GM18511 (cell line): ENCODE measurements around the gene UBA6.

Source experiments
- ATAC-seq: cut with Tn5 transposase; IDR thresholded peaks from one replicate; pipeline ENCODE4 v1.9.1; 2021; ENCODE audit warnings: mild to moderate bottlenecking, moderate library complexity; ENCODE audit not compliant: unreplicated experiment

Gene UBA6

DNA sequence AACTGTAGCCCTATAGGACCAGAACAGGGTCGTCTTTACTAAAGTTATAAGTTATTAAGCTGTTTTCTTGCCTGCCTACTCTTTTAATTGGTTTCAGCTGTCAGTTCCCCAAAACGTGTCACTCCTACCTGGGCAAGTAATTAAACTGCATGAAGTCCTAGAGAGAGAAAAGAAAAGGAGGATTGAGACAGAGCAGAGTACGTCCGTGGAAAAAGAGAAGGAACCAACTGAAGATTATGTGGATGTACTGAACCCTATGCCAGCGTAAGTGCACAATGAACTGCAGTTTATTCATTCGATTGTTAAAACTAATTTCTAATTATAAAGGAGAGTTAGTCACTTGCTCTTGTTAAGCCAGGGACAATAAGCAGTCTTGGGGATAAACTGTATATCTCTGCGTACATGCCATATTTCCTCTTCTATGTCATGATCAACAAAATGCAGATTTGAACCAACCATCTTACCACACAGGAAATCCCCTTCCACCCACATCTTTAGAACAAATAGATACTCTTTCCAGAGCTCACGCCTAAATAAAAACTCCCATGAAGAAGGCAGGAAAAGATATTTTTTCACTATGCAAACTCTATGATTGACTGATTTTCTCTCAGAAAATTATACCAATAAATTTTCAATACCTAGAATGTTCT lies 119.6 kb downstream of the UBA6 start:
- ATAC-seq: peak; percentile 47

DNA sequence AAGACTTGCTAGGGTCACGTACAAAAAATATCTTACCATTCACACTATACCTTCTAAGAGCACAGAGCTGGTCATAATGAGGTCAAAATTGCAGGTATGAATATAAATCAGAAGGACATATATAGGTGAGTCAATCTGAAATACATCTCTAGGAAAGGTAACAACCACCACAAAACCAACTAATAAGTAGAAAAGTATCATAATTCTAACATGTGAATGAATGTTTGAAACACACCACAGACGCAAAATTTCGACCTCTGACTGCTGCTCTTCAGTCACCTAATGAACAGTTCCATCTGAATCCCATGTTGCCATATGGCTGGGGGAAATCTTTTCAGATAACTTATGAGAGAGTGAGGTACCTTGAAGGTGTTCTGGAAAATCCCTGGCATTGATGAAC lies 120.4 kb downstream of the UBA6 start:
- ATAC-seq: peak; percentile 29

DNA sequence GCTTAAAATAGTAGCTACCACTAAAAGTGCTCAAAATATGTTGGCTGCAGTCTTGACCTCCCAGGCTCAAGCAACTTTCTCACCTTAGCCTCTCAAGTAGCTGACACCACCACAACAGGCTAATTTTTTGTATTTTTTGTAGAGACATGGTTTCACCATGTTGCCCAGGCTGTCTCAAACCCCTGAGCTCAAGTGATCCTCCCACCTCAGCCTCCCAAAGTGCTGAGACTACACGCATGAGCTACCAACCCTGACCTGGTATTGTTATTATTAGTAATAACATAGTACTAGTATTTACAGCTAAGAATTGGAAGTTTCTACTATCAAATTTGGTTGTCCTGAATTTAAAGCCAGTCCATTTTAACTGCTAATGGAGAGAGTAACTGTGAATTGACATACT lies 124.4 kb downstream of the UBA6 start:
- peak; percentile 51 for ATAC-seq

- ATAC-seq: peak; percentile 5
Measured at GRCh38 chr4:67576059-67576466, 124.9 kb downstream of the UBA6 start.

GRCh38 chr4:67575232-67576058 lies 125.5 kb downstream of the UBA6 start:
- peak; percentile 92 for ATAC-seq

DNA sequence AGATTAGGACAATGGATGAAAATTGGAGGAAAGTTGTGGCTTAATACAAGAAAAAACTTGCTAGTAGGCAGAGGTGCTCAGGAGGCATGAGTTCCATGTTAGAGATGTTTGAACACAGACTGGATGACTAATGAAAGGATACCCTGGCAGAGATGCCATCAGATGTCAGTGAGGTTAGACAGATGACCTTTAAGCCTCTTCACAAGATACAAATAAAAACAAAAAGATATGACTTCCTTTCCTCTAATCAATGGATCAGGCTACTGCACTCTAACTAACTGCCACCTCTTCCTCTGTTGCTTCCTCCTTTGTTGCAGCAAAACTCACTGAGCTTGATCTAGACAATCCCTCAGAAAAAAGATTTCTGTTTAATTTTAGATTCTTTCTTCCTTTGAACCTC lies 127.8 kb downstream of the UBA6 start:
- ATAC-seq: no peak

DNA sequence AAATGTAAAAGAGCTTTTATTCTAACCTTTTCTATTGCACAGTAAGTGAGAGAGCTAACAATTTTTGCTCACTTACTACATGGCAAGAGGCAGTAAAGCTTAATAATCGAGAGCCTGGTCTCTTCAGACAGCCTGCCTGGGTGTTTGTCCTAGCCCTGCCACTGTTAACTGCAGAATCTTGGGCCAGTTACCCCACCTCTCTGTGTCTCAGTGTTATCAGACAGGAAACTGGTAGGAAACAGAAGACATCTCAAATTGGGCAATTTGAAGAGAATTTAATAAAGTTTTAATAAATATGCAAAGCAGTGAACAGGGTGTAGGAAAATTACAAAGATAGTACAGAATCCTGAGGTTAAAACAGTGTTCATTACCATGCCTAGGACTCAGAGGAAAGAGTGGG lies 129.0 kb downstream of the UBA6 start:
- ATAC-seq: no peak

DNA sequence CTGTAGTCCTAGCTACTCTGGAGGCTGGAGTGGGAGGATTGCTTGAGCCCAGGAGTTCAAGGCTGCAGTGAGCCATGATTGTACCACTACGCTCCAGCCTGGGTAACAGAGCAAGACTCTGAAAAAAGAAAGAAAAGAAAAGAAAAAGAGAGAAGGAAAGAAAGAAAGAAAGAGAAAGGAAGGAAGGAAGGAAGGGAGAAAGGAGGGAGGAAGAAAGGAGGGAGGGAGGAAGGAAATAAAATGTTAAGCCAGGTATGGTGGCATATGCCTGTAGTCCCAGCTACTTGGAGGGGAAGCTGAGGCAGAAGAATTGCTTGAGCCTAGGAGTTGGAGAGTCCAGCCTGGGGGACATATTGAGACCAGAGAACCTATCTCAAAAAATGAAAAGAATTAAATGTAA lies 130.4 kb downstream of the UBA6 start:
- no peak for ATAC-seq

- no peak for ATAC-seq
Measured at GRCh38 chr4:67568820-67569219, 132.1 kb downstream of the UBA6 start.

DNA sequence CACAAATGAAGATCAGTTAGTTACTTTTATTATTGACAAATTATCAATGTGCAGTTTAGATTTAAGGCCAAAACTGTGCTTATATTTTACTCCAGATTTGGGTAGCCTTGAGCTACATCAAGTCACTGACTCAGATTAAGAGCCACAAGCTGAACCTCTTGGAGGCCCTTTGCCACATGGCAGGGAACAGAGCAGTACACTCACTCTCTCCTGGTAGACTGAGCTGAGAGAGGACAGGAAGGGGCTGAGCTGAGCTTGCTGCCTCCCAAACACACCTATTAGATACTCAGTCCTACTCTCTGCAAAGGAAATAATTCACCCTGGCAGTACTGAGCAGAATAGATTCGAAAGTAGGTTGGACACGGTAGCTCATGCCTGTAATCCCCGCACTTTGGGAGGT lies 134.6 kb downstream of the UBA6 start:
- no peak for ATAC-seq

DNA sequence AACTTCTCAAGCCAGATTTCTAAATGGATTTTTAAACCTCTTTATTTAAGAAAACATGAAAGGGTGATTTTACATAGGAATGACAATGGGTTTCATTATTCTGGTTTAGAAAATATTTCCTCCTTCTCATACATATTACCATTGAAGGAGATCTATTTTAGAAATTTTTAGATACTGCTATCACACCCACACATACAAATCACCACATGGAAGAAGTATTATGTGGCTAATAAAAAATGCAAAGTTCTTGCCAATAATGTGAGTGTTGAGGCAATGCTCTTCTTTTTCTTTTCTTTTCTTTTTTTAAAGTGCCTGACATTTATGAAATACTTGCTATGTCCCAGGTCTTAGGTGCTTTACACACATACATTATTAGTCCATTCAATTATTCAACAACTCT lies 135.7 kb downstream of the UBA6 start:
- ATAC-seq: no peak
